GM10266 (cell line): Measurements from ENCODE around the gene CORO7.
A peak's percentile ranks its signal among the peaks of the same experiment; 100 is the strongest.

ENCODE experiments used
- DNase-seq: peaks from one replicate; pipeline ENCODE4 v3.0.0; 2012; ENCODE audit errors: extremely low spot score
- CTCF ChIP-seq: IDR thresholded peaks from 2 replicates; pipeline ENCODE4 v1.5.1; 2012; ENCODE audit warnings: mild to moderate bottlenecking, low read depth; ENCODE audit not compliant: control insufficient read depth, insufficient read depth; ENCODE audit errors: missing control alignments

The CORO7 gene

GRCh38 chr16:4323071-4323844 lies 93.1 kb downstream of the CORO7 start:
- DNase-seq: no peak
- TF ChIP-seq CTCF: no peak

- no peak for DNase-seq
- no peak for TF ChIP-seq CTCF
Measured at GRCh38 chr16:4322121-4323052, 94.0 kb downstream of the CORO7 start.

- DNase-seq: no peak
- TF ChIP-seq CTCF: no peak
Measured at GRCh38 chr16:4321286-4322120, 94.9 kb downstream of the CORO7 start.

- no peak for TF ChIP-seq CTCF
- DNase-seq: no peak
Measured at GRCh38 chr16:4320571-4321137, 95.7 kb downstream of the CORO7 start.

GRCh38 chr16:4319454-4320421 lies 96.7 kb downstream of the CORO7 start:
- TF ChIP-seq CTCF: no peak
- peak; percentile 77 for DNase-seq

- DNase-seq: no peak
- TF ChIP-seq CTCF: no peak
Measured at GRCh38 chr16:4318967-4319366, 97.4 kb downstream of the CORO7 start.
